ENCODE results near the gene ASIC3. TPM values are rescaled to one million over a fixed set of nuclear protein-coding genes. Genes with fewer than 3 reads are reported as not detected.

ASIC3 gene
- total and polyA plus RNA-seq, 2 experiments from 2014 or later, result 6.8 to 9.8 TPM

DNA sequence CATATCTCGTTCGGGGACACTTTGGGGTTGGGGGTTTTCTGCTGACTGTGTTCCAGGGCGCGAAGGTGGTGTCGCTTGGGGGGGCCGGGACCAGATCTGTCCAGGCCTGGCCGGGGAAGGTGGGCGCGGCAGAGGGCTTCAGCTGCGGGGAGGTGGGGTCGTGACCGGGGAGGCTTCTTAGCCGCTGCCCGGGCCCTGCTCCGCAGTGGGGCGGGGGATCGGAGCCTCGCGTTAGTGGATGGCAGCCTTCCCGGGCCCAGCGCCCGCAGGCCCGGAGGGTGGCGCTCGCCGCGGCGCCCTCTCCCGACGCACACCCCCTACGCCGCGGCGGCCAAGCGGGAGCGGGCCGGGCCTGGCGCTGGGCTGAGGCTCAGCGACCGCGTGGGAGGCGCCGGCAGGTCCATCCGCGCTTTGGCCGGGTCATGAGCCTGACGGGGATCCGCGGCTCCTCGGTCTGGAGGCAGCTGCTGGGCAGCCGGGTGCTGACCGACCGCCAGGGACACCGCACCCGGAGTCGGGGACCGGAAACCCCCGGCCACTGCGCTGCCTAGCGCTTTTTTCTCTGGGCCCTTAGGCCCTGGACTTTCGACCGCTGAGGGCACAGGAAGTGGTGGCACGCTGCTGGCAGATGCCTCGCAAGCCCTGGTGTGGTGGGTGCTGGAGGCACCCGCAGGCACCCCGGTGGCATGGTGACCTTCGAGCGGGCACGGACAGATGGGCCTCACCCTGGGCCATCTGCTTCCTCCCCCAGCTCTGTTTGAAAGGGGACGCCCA is 39.1 kb downstream of the ASIC3 start:
- peak overlapping the region; percentile 57 for H3K4me3 ChIP-seq
- peaks cover 26% of the 10 kb centered on the region for H3K4me1 ChIP-seq (ENCODE audit: low read depth)
- no peaks in the 10 kb centered on the region for H3K27me3 ChIP-seq
- H3K36me3 ChIP-seq, result no peaks in the 10 kb centered on the region
- peak; percentile 70 to 75 for DNase-seq (ENCODE audit: low read depth in 1 of 2, low spot score in 1 of 2)
- peak overlapping the region; percentile 45 for H3K27ac ChIP-seq
- H3K9me3 ChIP-seq (ENCODE audit: low read depth), result no peaks in the 10 kb centered on the region
- TF ChIP-seq, protein P1, sequence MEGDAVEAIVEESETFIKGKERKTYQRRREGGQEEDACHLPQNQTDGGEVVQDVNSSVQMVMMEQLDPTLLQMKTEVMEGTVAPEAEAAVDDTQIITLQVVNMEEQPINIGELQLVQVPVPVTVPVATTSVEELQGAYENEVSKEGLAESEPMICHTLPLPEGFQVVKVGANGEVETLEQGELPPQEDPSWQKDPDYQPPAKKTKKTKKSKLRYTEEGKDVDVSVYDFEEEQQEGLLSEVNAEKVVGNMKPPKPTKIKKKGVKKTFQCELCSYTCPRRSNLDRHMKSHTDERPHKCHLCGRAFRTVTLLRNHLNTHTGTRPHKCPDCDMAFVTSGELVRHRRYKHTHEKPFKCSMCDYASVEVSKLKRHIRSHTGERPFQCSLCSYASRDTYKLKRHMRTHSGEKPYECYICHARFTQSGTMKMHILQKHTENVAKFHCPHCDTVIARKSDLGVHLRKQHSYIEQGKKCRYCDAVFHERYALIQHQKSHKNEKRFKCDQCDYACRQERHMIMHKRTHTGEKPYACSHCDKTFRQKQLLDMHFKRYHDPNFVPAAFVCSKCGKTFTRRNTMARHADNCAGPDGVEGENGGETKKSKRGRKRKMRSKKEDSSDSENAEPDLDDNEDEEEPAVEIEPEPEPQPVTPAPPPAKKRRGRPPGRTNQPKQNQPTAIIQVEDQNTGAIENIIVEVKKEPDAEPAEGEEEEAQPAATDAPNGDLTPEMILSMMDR (IDR thresholded peaks at IDR 0.05; ENCODE audit: low read depth, low read length), result peak; percentile 28

- TF ChIP-seq, protein P1 (IDR thresholded peaks at IDR 0.05; ENCODE audit: low read depth, low read length), result no peak
- Histone ChIP-seq H3K4me3 (peak overlapping the region; percentile 57), H3K36me3 (no peaks in the 10 kb centered on the region), H3K27me3 (no peaks in the 10 kb centered on the region), H3K4me1 (ENCODE audit: low read depth) (peaks cover 24% of the 10 kb centered on the region), H3K27ac (no peak overlapping the region), H3K9me3 (ENCODE audit: low read depth) (no peaks in the 10 kb centered on the region)
- no peak for DNase-seq (ENCODE audit: low read depth in 1 of 2, low spot score in 1 of 2)
Observed at GRCh38 chr7:151088019-151088855, 39.9 kb downstream of the ASIC3 start.

DNA sequence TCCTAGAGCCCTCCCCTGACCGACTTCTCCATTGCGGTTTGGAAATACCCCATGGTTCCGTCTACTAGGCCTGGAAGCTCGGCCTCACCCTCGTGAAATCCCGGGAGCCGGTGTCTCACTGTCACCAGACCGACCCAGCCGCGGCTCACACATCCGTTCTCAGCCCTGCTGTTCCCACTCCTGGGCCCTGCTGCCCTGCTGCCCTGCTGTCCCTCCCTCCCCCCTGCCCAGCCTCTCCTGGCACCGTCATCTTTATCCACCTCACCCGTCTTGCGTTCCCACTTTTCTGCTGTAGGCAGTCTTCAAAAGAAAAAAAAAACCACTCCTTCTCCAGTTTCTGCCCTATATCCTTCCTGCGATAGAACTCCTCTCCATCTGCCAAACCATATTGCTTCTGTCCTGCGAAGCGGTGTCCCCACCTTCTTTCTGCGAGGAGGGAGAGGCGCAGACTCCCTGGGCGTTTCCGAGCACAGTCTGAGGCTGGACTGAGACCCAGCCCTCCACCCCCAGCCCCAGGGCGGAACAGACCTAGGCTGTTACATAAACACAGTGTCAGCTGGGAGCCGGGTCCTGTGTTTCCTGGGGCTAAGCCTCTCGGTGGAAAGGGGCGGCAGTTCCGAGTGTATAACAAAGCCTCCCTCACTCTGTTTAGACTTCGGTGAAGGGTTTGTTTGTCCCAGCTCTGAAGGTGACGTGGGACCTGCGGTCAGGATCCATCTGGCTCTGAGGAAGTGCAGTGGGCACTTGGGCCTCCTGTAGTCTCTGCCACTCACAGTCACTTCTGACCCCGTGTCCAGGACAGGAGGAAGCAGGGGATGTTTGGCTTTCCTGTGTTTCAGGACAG is 40.7 kb downstream of the ASIC3 start:
- no peaks in the 10 kb centered on the region for H3K36me3 ChIP-seq
- no peak overlapping the region for H3K27ac ChIP-seq
- peaks cover 24% of the 10 kb centered on the region for H3K4me1 ChIP-seq (ENCODE audit: low read depth)
- TF ChIP-seq, protein P1 (IDR thresholded peaks at IDR 0.05; ENCODE audit: low read depth, low read length), result no peak
- DNase-seq (ENCODE audit: low read depth in 1 of 2, low spot score in 1 of 2), result peak in 1 of 2 donors; percentile 57
- H3K9me3 ChIP-seq (ENCODE audit: low read depth), result no peaks in the 10 kb centered on the region
- no peaks in the 10 kb centered on the region for H3K27me3 ChIP-seq
- H3K4me3 ChIP-seq, result no peak overlapping the region

- DNase-seq (ENCODE audit: low read depth in 1 of 2, low spot score in 1 of 2), result no peak
- H3K4me1 ChIP-seq (ENCODE audit: low read depth), result peaks cover 22% of the 10 kb centered on the region
- TF ChIP-seq, protein P1 (IDR thresholded peaks at IDR 0.05; ENCODE audit: low read depth, low read length), result no peak
Observed at GRCh38 chr7:151089893-151090730, 41.8 kb downstream of the ASIC3 start.

More at GRCh38 chr7:151089893-151090730, 41.8 kb downstream of the ASIC3 start:
- Histone ChIP-seq H3K27me3 (no peaks in the 10 kb centered on the region), H3K27ac (no peak overlapping the region), H3K4me3 (no peak overlapping the region), H3K9me3 (ENCODE audit: low read depth) (no peaks in the 10 kb centered on the region), H3K36me3 (no peaks in the 10 kb centered on the region)
